Muscle layer of colon (tissue), 2 donors: Measurements from ENCODE around the gene EYS.
"Not testable (repeated sequence)": the region's sequence is repeated elsewhere in the genome, so short reads cannot be mapped to it uniquely, and the experiment has no call there.

Experiments used
- H3K27ac ChIP-seq: one replicate; pipeline ENCODE4 v1.7.0; 2013; ENCODE audit warnings: low read depth, mild to moderate bottlenecking, low read length, moderate library complexity
- H3K27me3 ChIP-seq, 2 donors: one replicate each; pipeline ENCODE4 v1.7.0; 2013; ENCODE audit warnings: low read length in 2 of 2, mild to moderate bottlenecking in 2 of 2; ENCODE audit not compliant: insufficient read depth in 2 of 2, control insufficient read depth in 1 of 2
- H3K36me3 ChIP-seq: one replicate; pipeline ENCODE4 v1.7.0; 2013; ENCODE audit warnings: mild to moderate bottlenecking, low read length; ENCODE audit not compliant: insufficient read depth
- H3K4me1 ChIP-seq: one replicate; pipeline ENCODE4 v1.7.0; 2013; ENCODE audit warnings: mild to moderate bottlenecking, low read length; ENCODE audit not compliant: insufficient read depth
- H3K4me3 ChIP-seq, 2 donors: one replicate each; pipeline ENCODE4 v1.7.0; 2013; ENCODE audit warnings: low read length in 2 of 2, low read depth in 1 of 2, mild to moderate bottlenecking in 1 of 2, moderate library complexity in 1 of 2
- H3K9ac ChIP-seq: one replicate; pipeline ENCODE4 v1.7.0; 2013; ENCODE audit warnings: low read length
- H3K9me3 ChIP-seq: one replicate; pipeline ENCODE4 v1.7.0; 2013; ENCODE audit warnings: mild to moderate bottlenecking, low read length
- donor health status: abdominal sarcoma.
- donor health status: Adenocarcinoma of cecum.

EYS gene

GRCh38 chr6:64000818-64001491 lies 1706.1 kb downstream of the EYS start:
- Histone ChIP-seq H3K27me3 (no peaks in the 10 kb centered on the region), H3K9ac (no peak overlapping the region), H3K36me3 (no peaks in the 10 kb centered on the region), H3K9me3 (no peaks in the 10 kb centered on the region), H3K4me3 (no peak overlapping the region), H3K27ac (no peak overlapping the region), H3K4me1 (no peaks in the 10 kb centered on the region)

GRCh38 chr6:63999613-64000012 lies 1707.4 kb downstream of the EYS start:
- Histone ChIP-seq H3K4me3 (no peak overlapping the region), H3K27ac (no peak overlapping the region)

DNA sequence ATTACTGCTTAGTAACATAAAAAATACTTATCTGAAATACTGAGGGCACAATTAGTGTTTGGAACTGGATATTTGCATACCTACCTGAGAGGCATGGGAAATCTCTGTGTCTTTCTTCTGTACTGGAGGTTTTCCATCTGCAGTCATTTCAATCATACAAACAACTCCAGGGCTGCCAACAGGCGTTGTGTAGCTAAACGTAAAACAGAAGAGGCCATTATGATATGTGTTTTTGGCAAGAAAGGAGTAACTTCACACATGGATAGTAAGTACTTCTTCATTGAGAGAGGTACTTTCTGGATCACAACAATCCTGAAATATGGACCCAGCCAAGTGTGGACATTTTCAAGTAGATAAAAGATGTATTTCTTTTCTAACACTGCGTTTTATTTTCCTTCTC lies 1708.0 kb downstream of the EYS start:
- no peaks in the 10 kb centered on the region for H3K4me1 ChIP-seq
- no peak overlapping the region for H3K9ac ChIP-seq
- no peaks in the 10 kb centered on the region for H3K27me3 ChIP-seq
- H3K9me3 ChIP-seq: no peaks in the 10 kb centered on the region
- H3K36me3 ChIP-seq: no peaks in the 10 kb centered on the region
- H3K4me3 ChIP-seq: no peak overlapping the region
- H3K27ac ChIP-seq: no peak overlapping the region

More at GRCh38 chr6:63999613-64000012, 1707.4 kb downstream of the EYS start:
- H3K9me3 ChIP-seq: no peaks in the 10 kb centered on the region
- H3K27me3 ChIP-seq: no peaks in the 10 kb centered on the region
- H3K4me1 ChIP-seq: no peaks in the 10 kb centered on the region
- no peak overlapping the region for H3K9ac ChIP-seq
- H3K36me3 ChIP-seq: no peaks in the 10 kb centered on the region

DNA sequence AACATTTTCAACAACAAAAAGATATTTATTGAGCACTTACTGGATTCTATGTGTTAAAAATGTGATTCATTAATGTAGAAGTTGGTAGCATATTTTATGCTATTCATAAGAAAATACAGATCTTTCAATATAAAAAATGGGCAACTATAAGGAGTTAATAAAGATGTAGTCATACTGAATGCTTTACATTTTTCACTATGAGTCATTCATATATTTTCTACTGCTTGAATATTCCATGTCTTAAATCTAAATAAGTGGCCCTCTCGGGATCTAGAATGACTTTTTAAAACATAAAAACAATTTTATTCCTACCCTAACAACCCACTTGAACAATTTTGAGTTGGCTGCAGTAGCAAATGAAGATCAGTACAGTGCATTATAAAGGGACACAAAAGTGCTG lies 1709.3 kb downstream of the EYS start:
- no peak overlapping the region for H3K9ac ChIP-seq
- H3K4me1 ChIP-seq: no peaks in the 10 kb centered on the region
- no peaks in the 10 kb centered on the region for H3K27me3 ChIP-seq
- H3K27ac ChIP-seq: no peak overlapping the region
- H3K4me3 ChIP-seq: no peak overlapping the region
- H3K36me3 ChIP-seq: no peaks in the 10 kb centered on the region
- H3K9me3 ChIP-seq: no peaks in the 10 kb centered on the region

DNA sequence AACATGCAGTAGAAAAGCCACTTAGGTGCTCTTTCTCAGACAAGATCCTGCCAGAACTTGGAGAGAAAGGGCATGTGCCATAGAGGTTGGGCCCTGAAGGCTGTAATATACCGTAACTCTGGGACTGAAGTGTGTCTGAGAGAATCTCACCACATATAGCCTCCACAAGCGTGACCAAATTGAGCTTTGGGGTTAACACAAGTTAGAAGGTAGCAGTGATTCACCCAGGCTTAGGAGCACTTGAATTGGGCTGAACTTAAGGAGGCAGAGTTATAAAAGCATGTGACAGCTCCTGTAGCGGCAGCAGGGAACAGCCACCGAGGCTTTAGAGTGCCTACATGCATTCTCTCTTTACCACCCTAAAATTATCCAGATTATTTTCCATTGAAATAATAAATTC lies 1709.8 kb downstream of the EYS start:
- Histone ChIP-seq H3K4me3 (no peak overlapping the region), H3K9ac (no peak overlapping the region), H3K9me3 (no peaks in the 10 kb centered on the region), H3K27ac (no peak overlapping the region), H3K27me3 (no peaks in the 10 kb centered on the region), H3K36me3 (no peaks in the 10 kb centered on the region), H3K4me1 (no peaks in the 10 kb centered on the region)

GRCh38 chr6:63985223-63985622 lies 1721.8 kb downstream of the EYS start:
- Histone ChIP-seq H3K4me3 (no peak overlapping the region), H3K9me3 (no peaks in the 10 kb centered on the region), H3K27me3 (no peaks in the 10 kb centered on the region), H3K4me1 (no peaks in the 10 kb centered on the region), H3K36me3 (no peaks in the 10 kb centered on the region), H3K9ac (no peak overlapping the region), H3K27ac (no peak overlapping the region)

GRCh38 chr6:63975699-63976098 lies 1731.3 kb downstream of the EYS start:
- Histone ChIP-seq H3K9me3 (no peaks in the 10 kb centered on the region), H3K36me3 (no peaks in the 10 kb centered on the region), H3K9ac (no peak overlapping the region), H3K4me1 (no peaks in the 10 kb centered on the region), H3K27me3 (no peaks in the 10 kb centered on the region), H3K27ac (no peak overlapping the region), H3K4me3 (no peak overlapping the region)

GRCh38 chr6:63968650-63969049 lies 1738.4 kb downstream of the EYS start:
- Histone ChIP-seq H3K27me3 (no peaks in the 10 kb centered on the region), H3K36me3 (no peaks in the 10 kb centered on the region), H3K4me3 (no peak overlapping the region), H3K9me3 (no peaks in the 10 kb centered on the region), H3K4me1 (no peaks in the 10 kb centered on the region), H3K9ac (no peak overlapping the region), H3K27ac (no peak overlapping the region)

DNA sequence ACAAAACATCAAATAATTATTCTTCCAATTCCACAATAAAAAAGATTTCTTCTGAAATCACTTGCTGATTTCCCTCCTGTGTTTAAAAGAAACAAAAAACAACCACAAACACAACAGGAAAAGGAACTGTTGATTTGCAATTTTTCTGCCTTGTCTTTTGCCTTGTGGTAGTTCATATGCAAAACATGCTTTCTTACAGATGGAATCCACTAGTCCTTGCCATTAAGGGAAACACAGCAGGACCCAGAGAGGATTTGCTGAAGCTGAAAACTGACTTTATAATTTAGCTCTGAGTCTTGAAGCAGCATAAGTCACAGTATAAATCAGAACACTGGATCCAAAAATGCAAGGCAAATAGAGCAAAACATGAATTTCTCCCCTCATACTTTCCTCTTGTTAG lies 1742.7 kb downstream of the EYS start:
- no peak overlapping the region for H3K4me3 ChIP-seq
- no peaks in the 10 kb centered on the region for H3K36me3 ChIP-seq
- no peak overlapping the region for H3K9ac ChIP-seq
- no peaks in the 10 kb centered on the region for H3K9me3 ChIP-seq
- H3K27me3 ChIP-seq: no peaks in the 10 kb centered on the region
- no peak overlapping the region for H3K27ac ChIP-seq
- no peaks in the 10 kb centered on the region for H3K4me1 ChIP-seq

- H3K4me1 ChIP-seq: no peaks in the 10 kb centered on the region
- H3K9me3 ChIP-seq: no peaks in the 10 kb centered on the region
- no peak overlapping the region for H3K9ac ChIP-seq
- no peaks in the 10 kb centered on the region for H3K27me3 ChIP-seq
- H3K4me3 ChIP-seq: no peak overlapping the region
- no peaks in the 10 kb centered on the region for H3K36me3 ChIP-seq
- H3K27ac ChIP-seq: no peak overlapping the region
Measured at GRCh38 chr6:63963769-63964315, 1743.2 kb downstream of the EYS start.

- H3K27ac ChIP-seq, H3K9ac ChIP-seq, H3K27me3 ChIP-seq, H3K4me3 ChIP-seq, H3K36me3 ChIP-seq, H3K9me3 ChIP-seq, H3K4me1 ChIP-seq: not testable (repeated sequence)
Measured at GRCh38 chr6:63953336-63954021, 1753.5 kb downstream of the EYS start.
